Adrenal gland (tissue), 5 donors: Measurements from ENCODE around the gene LRRC28.

Source experiments
- POLR2A ChIP-seq, 2 donors: fragments of 450-650 bp; IDR thresholded peaks; one replicate each; pipeline ENCODE4 v1.6.1; 2017; ENCODE audit warnings: antibody characterized with exemption in 2 of 2, mild to moderate bottlenecking in 2 of 2, moderate library complexity in 1 of 2
- TF ChIP-seq, protein P1 (sequence below), 6 experiments: fragments of 450-650 bp in 4 of 6; fragments of 200-600 bp in 2 of 6; sonication (generic) in 1 of 6; IDR thresholded peaks; 1 replicate in 5 of 6; 2 replicates in 1 of 6; pipeline versions ENCODE4 v1.5.1 to v1.8.0; 2016 to 2021; ENCODE audit warnings: antibody characterized with exemption in 6 of 6, mild to moderate bottlenecking in 2 of 6, moderate library complexity in 1 of 6
- donor health status: DM: no; HTN: no; CAD: no.

- TF ChIP-seq, protein P1, sequence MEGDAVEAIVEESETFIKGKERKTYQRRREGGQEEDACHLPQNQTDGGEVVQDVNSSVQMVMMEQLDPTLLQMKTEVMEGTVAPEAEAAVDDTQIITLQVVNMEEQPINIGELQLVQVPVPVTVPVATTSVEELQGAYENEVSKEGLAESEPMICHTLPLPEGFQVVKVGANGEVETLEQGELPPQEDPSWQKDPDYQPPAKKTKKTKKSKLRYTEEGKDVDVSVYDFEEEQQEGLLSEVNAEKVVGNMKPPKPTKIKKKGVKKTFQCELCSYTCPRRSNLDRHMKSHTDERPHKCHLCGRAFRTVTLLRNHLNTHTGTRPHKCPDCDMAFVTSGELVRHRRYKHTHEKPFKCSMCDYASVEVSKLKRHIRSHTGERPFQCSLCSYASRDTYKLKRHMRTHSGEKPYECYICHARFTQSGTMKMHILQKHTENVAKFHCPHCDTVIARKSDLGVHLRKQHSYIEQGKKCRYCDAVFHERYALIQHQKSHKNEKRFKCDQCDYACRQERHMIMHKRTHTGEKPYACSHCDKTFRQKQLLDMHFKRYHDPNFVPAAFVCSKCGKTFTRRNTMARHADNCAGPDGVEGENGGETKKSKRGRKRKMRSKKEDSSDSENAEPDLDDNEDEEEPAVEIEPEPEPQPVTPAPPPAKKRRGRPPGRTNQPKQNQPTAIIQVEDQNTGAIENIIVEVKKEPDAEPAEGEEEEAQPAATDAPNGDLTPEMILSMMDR (IDR thresholded peaks at IDR 0.05) = no peak
- no peak for TF ChIP-seq POLR2A (IDR thresholded peaks at IDR 0.05)
These were observed 7.0 kb upstream of the LRRC28 start for GRCh38 chr15:99244306-99244705.
